Fibroblast of skin of scalp (primary cell): Measurements from ENCODE around the gene RNF149.

Experiments used
- DNase-seq: peaks from one replicate; pipeline ENCODE4 v3.0.0-alpha.2; 2013

Gene RNF149

GRCh38 chr2:101230541-101231001 is 77.9 kb downstream of the RNF149 start:
- peak; percentile 22 for DNase-seq
